Measurements from ENCODE around the gene KDM1B.
A peak's percentile ranks its signal among the peaks of the same experiment; 100 is the strongest.

KDM1B gene

DNA sequence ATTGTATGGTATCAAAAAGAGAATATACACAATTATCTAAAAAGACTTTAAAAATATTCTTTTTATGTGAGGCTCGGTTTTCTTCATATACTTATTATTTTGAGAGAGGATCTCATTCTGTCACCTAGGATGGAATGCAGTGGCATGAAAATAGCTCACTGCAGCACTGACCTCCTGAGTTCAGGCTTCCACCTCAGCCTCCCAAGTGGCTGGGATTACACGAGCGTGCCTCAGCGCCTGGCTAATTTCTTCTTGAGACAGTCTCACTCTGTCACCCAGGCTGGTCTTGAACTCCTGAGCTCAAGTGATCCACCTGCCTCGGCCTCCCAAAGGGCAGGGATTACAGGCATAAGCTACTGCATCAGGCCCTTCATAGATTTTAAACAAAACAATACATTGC lies 98.4 kb downstream of the KDM1B start:
- Histone ChIP-seq H3K4me3 (ENCODE audit: low read depth, low read length, poor library complexity, severe bottlenecking) (no peak overlapping the region), H2AFZ (ENCODE audit: low read length) (no peak overlapping the region), H3K9ac (ENCODE audit: low read length) (no peak overlapping the region), H3K4me2 (ENCODE audit: low read length) (no peak overlapping the region), H4K20me1 (ENCODE audit: insufficient read depth, low read length) (no peaks in the 10 kb centered on the region; the same call in 1 of the 2 replicates), H3K9me2 (ENCODE audit: low read depth, low read length) (no peaks in the 10 kb centered on the region), H3K36me3 (ENCODE audit: insufficient read depth, low read length) (peaks cover 98% of the 10 kb centered on the region), H3K79me2 (ENCODE audit: insufficient read depth, low read length) (peaks cover 85% of the 10 kb centered on the region), H3K4me1 (ENCODE audit: insufficient read depth, low read length, severe bottlenecking) (no peaks in the 10 kb centered on the region), H3K27ac (ENCODE audit: low read depth, low read length, poor library complexity, severe bottlenecking) (no peak overlapping the region), H3F3A (ENCODE audit: insufficient read depth, low read length) (no peaks in the 10 kb centered on the region), H3K27me3 (ENCODE audit: insufficient read depth, low read length) (no peaks in the 10 kb centered on the region), H3K9me3 (ENCODE audit: low read length) (no peaks in the 10 kb centered on the region)
- TF ChIP-seq, protein P1, sequence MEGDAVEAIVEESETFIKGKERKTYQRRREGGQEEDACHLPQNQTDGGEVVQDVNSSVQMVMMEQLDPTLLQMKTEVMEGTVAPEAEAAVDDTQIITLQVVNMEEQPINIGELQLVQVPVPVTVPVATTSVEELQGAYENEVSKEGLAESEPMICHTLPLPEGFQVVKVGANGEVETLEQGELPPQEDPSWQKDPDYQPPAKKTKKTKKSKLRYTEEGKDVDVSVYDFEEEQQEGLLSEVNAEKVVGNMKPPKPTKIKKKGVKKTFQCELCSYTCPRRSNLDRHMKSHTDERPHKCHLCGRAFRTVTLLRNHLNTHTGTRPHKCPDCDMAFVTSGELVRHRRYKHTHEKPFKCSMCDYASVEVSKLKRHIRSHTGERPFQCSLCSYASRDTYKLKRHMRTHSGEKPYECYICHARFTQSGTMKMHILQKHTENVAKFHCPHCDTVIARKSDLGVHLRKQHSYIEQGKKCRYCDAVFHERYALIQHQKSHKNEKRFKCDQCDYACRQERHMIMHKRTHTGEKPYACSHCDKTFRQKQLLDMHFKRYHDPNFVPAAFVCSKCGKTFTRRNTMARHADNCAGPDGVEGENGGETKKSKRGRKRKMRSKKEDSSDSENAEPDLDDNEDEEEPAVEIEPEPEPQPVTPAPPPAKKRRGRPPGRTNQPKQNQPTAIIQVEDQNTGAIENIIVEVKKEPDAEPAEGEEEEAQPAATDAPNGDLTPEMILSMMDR (IDR thresholded peaks at IDR 0.05; ENCODE audit: low read length) = no peak
- TF ChIP-seq EZH2 (IDR thresholded peaks at IDR 0.05; ENCODE audit: borderline replicate concordance, low read length) = no peak

DNA sequence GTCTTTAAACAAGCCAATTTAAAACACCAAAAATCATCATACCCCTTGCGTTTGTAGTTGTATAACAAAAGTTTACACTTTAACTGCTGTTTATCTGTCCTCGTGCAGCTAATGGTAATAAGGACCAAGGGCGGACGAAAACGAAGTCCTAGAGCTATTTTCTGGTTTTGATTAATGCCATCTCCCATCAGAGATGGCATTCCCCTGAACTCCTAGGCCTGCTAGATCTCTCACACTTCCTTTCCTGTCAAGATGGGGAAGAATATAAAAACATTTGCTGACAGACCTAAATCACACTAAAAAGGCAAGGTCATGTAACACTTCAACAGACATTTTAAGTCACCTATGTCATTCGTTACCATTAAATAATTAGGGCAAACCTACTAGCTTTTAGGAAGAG lies 99.6 kb downstream of the KDM1B start:
- Histone ChIP-seq H4K20me1 (ENCODE audit: insufficient read depth, low read length) (peaks cover 3% of the 10 kb centered on the region; the same call in 1 of the 2 replicates), H3K79me2 (ENCODE audit: insufficient read depth, low read length) (peaks cover 86% of the 10 kb centered on the region), H3K4me2 (ENCODE audit: low read length) (no peak overlapping the region)

DNA sequence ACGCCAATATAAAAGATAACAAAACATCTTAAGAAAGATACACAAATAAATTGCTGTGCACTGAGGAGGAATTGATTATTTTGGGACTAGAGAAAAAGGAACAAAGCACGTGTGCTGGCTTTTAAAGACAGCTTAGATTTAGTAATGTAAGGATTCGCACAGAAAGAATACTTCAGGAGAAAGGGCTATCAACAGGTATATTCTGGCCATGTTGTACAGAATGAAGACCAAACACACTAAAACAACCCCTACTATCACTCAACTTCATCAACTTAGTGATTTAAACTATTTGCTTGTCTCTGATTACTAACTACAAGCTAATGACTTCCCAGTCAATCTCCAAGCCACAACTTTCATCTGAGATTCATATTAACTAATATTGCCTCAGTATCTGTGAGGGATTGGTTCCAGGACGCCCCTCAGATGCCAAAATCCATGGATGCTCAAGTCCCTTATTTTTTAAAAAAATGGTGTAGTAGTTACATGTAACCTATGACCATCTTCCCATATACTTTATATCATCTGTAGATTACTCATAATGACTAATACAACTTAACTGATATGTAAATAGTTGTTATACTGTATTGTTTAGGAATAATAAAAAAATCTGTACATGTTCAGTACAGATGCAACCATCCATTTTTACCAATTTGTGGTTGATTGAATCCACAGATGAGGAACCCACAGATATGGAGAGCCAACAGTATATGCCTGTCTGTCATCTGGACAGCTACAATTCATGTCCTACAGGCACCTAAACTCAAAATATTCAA lies 104.6 kb downstream of the KDM1B start:
- peaks cover 37% of the 10 kb centered on the region for H3K4me1 ChIP-seq (ENCODE audit: insufficient read depth, low read length, severe bottlenecking)
- 0 out of 2 replicates have a peak overlapping the region, but pooled peaks have one; percentile 98 for H3K9ac ChIP-seq (ENCODE audit: low read length)
- H3K9me2 ChIP-seq (ENCODE audit: low read depth, low read length) = no peaks in the 10 kb centered on the region
- H3K4me3 ChIP-seq (ENCODE audit: low read depth, low read length, poor library complexity, severe bottlenecking) = no peak overlapping the region
- no peak overlapping the region for H2AFZ ChIP-seq (ENCODE audit: low read length)
- peaks cover 82% of the 10 kb centered on the region for H3K36me3 ChIP-seq (ENCODE audit: insufficient read depth, low read length)
- peaks cover 88% of the 10 kb centered on the region for H3K79me2 ChIP-seq (ENCODE audit: insufficient read depth, low read length)
- no peaks in the 10 kb centered on the region for H3K27me3 ChIP-seq (ENCODE audit: insufficient read depth, low read length)
- no peaks in the 10 kb centered on the region for H3K9me3 ChIP-seq (ENCODE audit: low read length)
- no peak for TF ChIP-seq EZH2 (IDR thresholded peaks at IDR 0.05; ENCODE audit: borderline replicate concordance, low read length)
- TF ChIP-seq, protein P1 (IDR thresholded peaks at IDR 0.05; ENCODE audit: low read length) = no peak
- H3K27ac ChIP-seq (ENCODE audit: low read depth, low read length, poor library complexity, severe bottlenecking) = peak overlapping the region; percentile 65
- peaks cover 3% of the 10 kb centered on the region; the same call in 1 of the 2 replicates for H4K20me1 ChIP-seq (ENCODE audit: insufficient read depth, low read length)
- no peaks in the 10 kb centered on the region for H3F3A ChIP-seq (ENCODE audit: insufficient read depth, low read length)
- H3K4me2 ChIP-seq (ENCODE audit: low read length) = peak overlapping the region; percentile 84

More for the DNA sequence above, 99.6 kb downstream of the KDM1B start:
- H3K9me3 ChIP-seq (ENCODE audit: low read length) = no peaks in the 10 kb centered on the region
- H3K27me3 ChIP-seq (ENCODE audit: insufficient read depth, low read length) = no peaks in the 10 kb centered on the region
- no peak overlapping the region for H2AFZ ChIP-seq (ENCODE audit: low read length)
- peaks cover 4% of the 10 kb centered on the region for H3K4me1 ChIP-seq (ENCODE audit: insufficient read depth, low read length, severe bottlenecking)
- no peak overlapping the region for H3K27ac ChIP-seq (ENCODE audit: low read depth, low read length, poor library complexity, severe bottlenecking)
- H3K9me2 ChIP-seq (ENCODE audit: low read depth, low read length) = no peaks in the 10 kb centered on the region
- H3K36me3 ChIP-seq (ENCODE audit: insufficient read depth, low read length) = peaks cover 96% of the 10 kb centered on the region
- no peaks in the 10 kb centered on the region for H3F3A ChIP-seq (ENCODE audit: insufficient read depth, low read length)
- TF ChIP-seq EZH2 (IDR thresholded peaks at IDR 0.05; ENCODE audit: borderline replicate concordance, low read length) = no peak
- TF ChIP-seq, protein P1 (IDR thresholded peaks at IDR 0.05; ENCODE audit: low read length) = no peak
- H3K9ac ChIP-seq (ENCODE audit: low read length) = no peak overlapping the region
- H3K4me3 ChIP-seq (ENCODE audit: low read depth, low read length, poor library complexity, severe bottlenecking) = no peak overlapping the region
